Endothelial cell of umbilical vein (primary cell): ENCODE measurements around the gene CHADL. TPM values are rescaled to one million over a fixed set of nuclear protein-coding genes. Genes with fewer than 3 reads are reported as not detected.

Experiments used
- BruUV-seq: library from RNA; stranded (reverse); fragments of 400-500 nt; replicated peaks from 2 replicates; lab custom pipeline; 2021; lab: Mats Ljungman, UMichigan
- CTCF ChIA-PET: fragments of 300-600, 350-600 bp; sonication (Branson Sonifier 250); formaldehyde crosslinking; loops from one replicate; lab custom pipeline; 2021; ENCODE audit warnings: antibody characterized with exemption, inconsistent platforms; lab: Charles Lee
- POLR2A ChIA-PET: fragments of 300-600, 350-600 bp; sonication (Branson Sonifier 250); formaldehyde crosslinking; loops from one replicate; lab custom pipeline; 2021; ENCODE audit warnings: antibody characterized with exemption, inconsistent platforms; lab: Charles Lee
- DNase-seq: peaks from one replicate; pipeline ENCODE4 v3.0.0-alpha.2; 2011; ENCODE audit warnings: low read depth, low spot score
- FAIRE-seq: peaks from 2 replicates; lab custom pipeline; 2011; peaks lifted over from hg19 to GRCh38; lab: Jason Lieb, UNC
- H2AFZ ChIP-seq: 2 replicates; pipeline ENCODE4 v1.6.0; 2012; ENCODE audit warnings: low read depth, low read length, control low read depth, inconsistent platforms
- H3K27ac ChIP-seq: 2 replicates; pipeline ENCODE4 v1.5.1; 2011; ENCODE audit warnings: low read depth, mild to moderate bottlenecking, control low read depth, low read length, moderate library complexity; ENCODE audit not compliant: insufficient read depth
- H3K27me3 ChIP-seq, 2 experiments: 2 replicates each; pipeline versions ENCODE4 v1.6.0 to v1.6.1; 2011; ENCODE audit warnings: low read length in 2 of 2, mixed read lengths in 1 of 2; ENCODE audit not compliant: control insufficient read depth in 2 of 2, insufficient read depth in 2 of 2
- H3K36me3 ChIP-seq, 2 experiments: 2 replicates in 1 of 2; 3 replicates in 1 of 2; pipeline ENCODE4 v1.5.1; 2011; ENCODE audit warnings: low read length in 2 of 2, mild to moderate bottlenecking in 1 of 2, moderate library complexity in 1 of 2; ENCODE audit not compliant: control insufficient read depth in 2 of 2, insufficient read depth in 2 of 2; ENCODE audit errors: extremely low read depth in 1 of 2
- H3K4me1 ChIP-seq: 3 replicates; pipeline ENCODE4 v1.5.1; 2011; ENCODE audit warnings: mild to moderate bottlenecking, low read length; ENCODE audit not compliant: control insufficient read depth, insufficient read depth; ENCODE audit errors: extremely low read depth
- H3K4me2 ChIP-seq: 2 replicates; pipeline ENCODE4 v1.6.1; 2011; ENCODE audit warnings: low read length, control low read depth, mixed read lengths; ENCODE audit not compliant: insufficient read depth
- H3K4me3 ChIP-seq, 3 experiments: fragments of 200-600 bp in 1 of 3; sonication (generic), shearing (Covaris generic) in 1 of 3; replicated peaks in 1 of 3; 2 replicates each; pipeline ENCODE4 v1.5.1; 2011 to 2016; ENCODE audit warnings: control low read depth in 3 of 3, low read length in 3 of 3, mild to moderate bottlenecking in 2 of 3, inconsistent platforms in 1 of 3, low read depth in 1 of 3, moderate library complexity in 1 of 3; ENCODE audit not compliant: insufficient read depth in 1 of 3
- H3K79me2 ChIP-seq: 2 replicates; pipeline ENCODE4 v1.6.0; 2012; ENCODE audit warnings: low read length, inconsistent platforms; ENCODE audit not compliant: control insufficient read depth, insufficient read depth
- H3K9ac ChIP-seq: replicated peaks from 2 replicates; pipeline ENCODE3; 2011; ENCODE audit warnings: low read length, control low read depth; ENCODE audit not compliant: insufficient read depth; ENCODE audit errors: extremely low read depth
- H3K9me1 ChIP-seq: replicated peaks from 3 replicates; pipeline ENCODE4 v1.6.0; 2011; ENCODE audit warnings: mild to moderate bottlenecking, low read length; ENCODE audit not compliant: control insufficient read depth, insufficient read depth; ENCODE audit errors: extremely low read depth
- H3K9me3 ChIP-seq: replicated peaks from 2 replicates; pipeline ENCODE4 v1.5.1; 2012; ENCODE audit warnings: low read length, inconsistent platforms; ENCODE audit not compliant: control insufficient read depth, insufficient read depth
- H4K20me1 ChIP-seq: replicated peaks from 2 replicates; pipeline ENCODE3; 2011; ENCODE audit warnings: mild to moderate bottlenecking, low read length; ENCODE audit not compliant: control insufficient read depth, insufficient read depth; ENCODE audit errors: extremely low read depth
- EZH2 ChIP-seq: IDR thresholded peaks from 2 replicates; pipeline ENCODE4 v1.6.1; 2012; ENCODE audit warnings: borderline replicate concordance, low read depth, mild to moderate bottlenecking, moderate library complexity, low read length, inconsistent platforms; ENCODE audit not compliant: severe bottlenecking
- FOS ChIP-seq: IDR thresholded peaks from 2 replicates; pipeline ENCODE4 v1.6.1; 2011; ENCODE audit warnings: mild to moderate bottlenecking, low read length, moderate library complexity, borderline replicate concordance; ENCODE audit not compliant: insufficient read depth
- GATA2 ChIP-seq: IDR thresholded peaks from 2 replicates; pipeline ENCODE4 v1.7.0; 2011; ENCODE audit warnings: low read depth, mild to moderate bottlenecking, moderate library complexity, mixed read lengths, low read length; ENCODE audit not compliant: insufficient read length, insufficient read depth
- JUN ChIP-seq: IDR thresholded peaks from 2 replicates; pipeline ENCODE4 v1.6.1; 2011; ENCODE audit warnings: borderline replicate concordance, low read depth; ENCODE audit not compliant: insufficient read length, insufficient read depth
- MYC ChIP-seq: IDR thresholded peaks from one replicate; pipeline ENCODE4 v1.6.1; 2011; ENCODE audit warnings: mild to moderate bottlenecking, low read depth, low read length
- POLR2A ChIP-seq: IDR thresholded peaks from 2 replicates; pipeline ENCODE4 v1.6.1; 2012; ENCODE audit warnings: low read depth, mild to moderate bottlenecking, control low read depth, low read length
- POLR2AphosphoS5 ChIP-seq: IDR thresholded peaks from 2 replicates; pipeline ENCODE4 v1.6.1; 2012; ENCODE audit warnings: low read depth, mild to moderate bottlenecking, control low read depth, low read length, moderate library complexity; ENCODE audit not compliant: insufficient read depth
- dilution Hi-C: fragments of 300-500 bp; cut with MboI; formaldehyde crosslinking; loops from one replicate; pipeline ENCODE4 v1.15.0; 2019; ENCODE audit warnings: low sequenced_read_pairs; ENCODE audit not compliant: extremely low pct_ligation_motif_present
- intact Hi-C: fragments of 100-400 bp; cut with micrococcal nuclease; formaldehyde crosslinking; loops from one replicate; pipeline ENCODE4 v1.10.0; 2022
- polyA plus RNA-seq, 4 experiments: library from polyadenylated mRNA; depleted of rRNA in 3 of 4; stranded (reverse) in 3 of 4; unstranded in 1 of 4; fragments of >200 nt; gene quantifications; 2 replicates each; pipeline versions ENCODE4 v1.2.1 to v1.2.3, GENCODE V29; 2011 to 2012; ENCODE audit warnings: missing spikeins in 1 of 4
- total RNA-seq: library from RNA; stranded (reverse); gene quantifications from 2 replicates; pipeline ENCODE4 v1.2.3, GENCODE V29; 2021
- TF ChIP-seq, protein P1 (sequence below), 2 donors: IDR thresholded peaks; 1 replicate in 1 of 2; 2 replicates in 1 of 2; pipeline ENCODE4 v1.5.1; 2011; ENCODE audit warnings: low read length in 2 of 2, mild to moderate bottlenecking in 2 of 2, moderate library complexity in 2 of 2, control low read depth in 1 of 2, inconsistent platforms in 1 of 2, low read depth in 1 of 2; ENCODE audit not compliant: insufficient read depth in 1 of 2; ENCODE audit errors: extremely low read depth in 1 of 2
- TF ChIP-seq, protein P2 (sequence below): IDR thresholded peaks from 2 replicates; pipeline ENCODE4 v1.6.1; 2011; ENCODE audit not compliant: insufficient read depth, insufficient read length

CHADL gene
- total and polyA plus RNA-seq, 2 donors (not counting 3 experiments of a cell fraction or from before 2014, with no cell fraction given), result 0.69 to 1.1 TPM

GRCh38 chr22:41231369-41231768, 9.4 kb downstream of the CHADL start:
- Histone ChIP-seq H4K20me1 (no peaks in the 10 kb centered on the region), H3K9me3 (no peaks in the 10 kb centered on the region), H3K27ac (no peak overlapping the region), H3K4me3 (no peak overlapping the region), H3K27me3 (no peaks in the 10 kb centered on the region), H3K79me2 (no peaks in the 10 kb centered on the region), H3K36me3 (peaks cover 7 to 14% of the 10 kb centered on the region in 2 experiments), H3K9me1 (no peaks in the 10 kb centered on the region), H3K4me2 (no peak overlapping the region), H3K4me1 (peaks cover 30% of the 10 kb centered on the region), H2AFZ (no peak overlapping the region), H3K9ac (no peak overlapping the region)
- DNase-seq (no peak), FAIRE-seq (no peak)
- TF ChIP-seq POLR2AphosphoS5, result no peak
- no peak for TF ChIP-seq GATA2
- TF ChIP-seq, protein P1, sequence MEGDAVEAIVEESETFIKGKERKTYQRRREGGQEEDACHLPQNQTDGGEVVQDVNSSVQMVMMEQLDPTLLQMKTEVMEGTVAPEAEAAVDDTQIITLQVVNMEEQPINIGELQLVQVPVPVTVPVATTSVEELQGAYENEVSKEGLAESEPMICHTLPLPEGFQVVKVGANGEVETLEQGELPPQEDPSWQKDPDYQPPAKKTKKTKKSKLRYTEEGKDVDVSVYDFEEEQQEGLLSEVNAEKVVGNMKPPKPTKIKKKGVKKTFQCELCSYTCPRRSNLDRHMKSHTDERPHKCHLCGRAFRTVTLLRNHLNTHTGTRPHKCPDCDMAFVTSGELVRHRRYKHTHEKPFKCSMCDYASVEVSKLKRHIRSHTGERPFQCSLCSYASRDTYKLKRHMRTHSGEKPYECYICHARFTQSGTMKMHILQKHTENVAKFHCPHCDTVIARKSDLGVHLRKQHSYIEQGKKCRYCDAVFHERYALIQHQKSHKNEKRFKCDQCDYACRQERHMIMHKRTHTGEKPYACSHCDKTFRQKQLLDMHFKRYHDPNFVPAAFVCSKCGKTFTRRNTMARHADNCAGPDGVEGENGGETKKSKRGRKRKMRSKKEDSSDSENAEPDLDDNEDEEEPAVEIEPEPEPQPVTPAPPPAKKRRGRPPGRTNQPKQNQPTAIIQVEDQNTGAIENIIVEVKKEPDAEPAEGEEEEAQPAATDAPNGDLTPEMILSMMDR (IDR thresholded peaks at IDR 0.05; ENCODE audit: extremely low read depth in 1 of 2, insufficient read depth in 1 of 2, low read depth in 1 of 2, low read length in 2 of 2), result no peak
- TF ChIP-seq EZH2, result no peak
- no peak for TF ChIP-seq MYC
- no peak for TF ChIP-seq POLR2A
- TF ChIP-seq, protein P2, sequence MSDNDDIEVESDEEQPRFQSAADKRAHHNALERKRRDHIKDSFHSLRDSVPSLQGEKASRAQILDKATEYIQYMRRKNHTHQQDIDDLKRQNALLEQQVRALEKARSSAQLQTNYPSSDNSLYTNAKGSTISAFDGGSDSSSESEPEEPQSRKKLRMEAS, result no peak
- TF ChIP-seq FOS, result no peak
- no peak for TF ChIP-seq JUN
- dilution Hi-C loops, result no loop called here
- ChIA-PET CTCF (interaction anchor here (1.3 kb wide), 1 partner anchor 50 kb away, joined by 3 read pairs; no protein-coding TSS in a partner anchor), POLR2A (no interaction called here)
- no TSS peak for BruUV-seq
- intact Hi-C loops, result loop anchor here (2.0 to 10.0 kb wide), 2 partner anchors 15 to 307 kb away; no protein-coding TSS in a partner anchor
